H9 (cell line): ENCODE data around the gene CASP10. TPM values are rescaled to one million over a fixed set of nuclear protein-coding genes. Genes with fewer than 3 reads are reported as not detected.
"Not testable (repeated sequence)": the region's sequence is repeated elsewhere in the genome, so short reads cannot be mapped to it uniquely, and the experiment has no call there.

Experiments used
- DNase-seq: peaks from one replicate; pipeline ENCODE4 v3.0.0-alpha.2; 2017
- H2AFZ ChIP-seq: one replicate; pipeline ENCODE4 v1.6.1; 2013; ENCODE audit warnings: mild to moderate bottlenecking, low read length, control low read depth, moderate library complexity
- H2AK5ac ChIP-seq: 2 replicates; pipeline ENCODE4 v1.6.1; 2013; ENCODE audit warnings: low read length, control low read depth, mixed read lengths; ENCODE audit not compliant: insufficient read length
- H2BK120ac ChIP-seq: one replicate; pipeline ENCODE4 v1.6.1; 2013; ENCODE audit warnings: low read depth, mild to moderate bottlenecking, low read length, control low read depth, inconsistent platforms; ENCODE audit not compliant: poor library complexity, severe bottlenecking
- H2BK12ac ChIP-seq: 2 replicates; pipeline ENCODE4 v1.6.1; 2013; ENCODE audit warnings: low read length, control low read depth, mixed read lengths, low read depth; ENCODE audit not compliant: insufficient read length
- H2BK15ac ChIP-seq: 2 replicates; pipeline ENCODE4 v1.6.1; 2013; ENCODE audit warnings: low read depth, low read length, control low read depth
- H2BK20ac ChIP-seq: one replicate; pipeline ENCODE4 v1.6.1; 2013; ENCODE audit warnings: low read depth, mild to moderate bottlenecking, low read length, control low read depth, inconsistent platforms; ENCODE audit not compliant: poor library complexity, severe bottlenecking
- H2BK5ac ChIP-seq: 2 replicates; pipeline ENCODE4 v1.6.1; 2013; ENCODE audit warnings: low read length, control low read depth, mixed read lengths; ENCODE audit not compliant: insufficient read length
- H3K14ac ChIP-seq: 2 replicates; pipeline ENCODE4 v1.6.1; 2013; ENCODE audit warnings: low read length, control low read depth; ENCODE audit not compliant: insufficient read depth
- H3K18ac ChIP-seq: 2 replicates; pipeline ENCODE4 v1.6.1; 2013; ENCODE audit warnings: low read depth, mild to moderate bottlenecking, mixed read lengths, low read length, control low read depth; ENCODE audit not compliant: insufficient read length
- H3K23ac ChIP-seq: 2 replicates; pipeline ENCODE4 v1.6.1; 2013; ENCODE audit warnings: low read length, control low read depth, mixed read lengths, low read depth; ENCODE audit not compliant: insufficient read length
- H3K23me2 ChIP-seq: 2 replicates; pipeline ENCODE4 v1.6.1; 2013; ENCODE audit warnings: low read depth, mild to moderate bottlenecking, mixed read lengths, low read length, control low read depth; ENCODE audit not compliant: insufficient read length, poor library complexity, severe bottlenecking
- H3K27ac ChIP-seq: 2 replicates; pipeline ENCODE4 v1.5.1; 2013; ENCODE audit warnings: low read length, control low read depth, mixed read lengths, low read depth; ENCODE audit not compliant: insufficient read length
- H3K27me3 ChIP-seq: 2 replicates; pipeline ENCODE4 v1.6.1; 2013; ENCODE audit warnings: low read length, control low read depth, inconsistent platforms; ENCODE audit not compliant: insufficient read depth
- H3K4ac ChIP-seq: 2 replicates; pipeline ENCODE4 v1.6.1; 2013; ENCODE audit warnings: low read depth, mild to moderate bottlenecking, control low read depth, inconsistent platforms, low read length, moderate library complexity
- H3K4me1 ChIP-seq: 2 replicates; pipeline ENCODE4 v1.6.1; 2013; ENCODE audit warnings: low read length, control low read depth, inconsistent platforms; ENCODE audit not compliant: insufficient read depth
- H3K4me2 ChIP-seq: 2 replicates; pipeline ENCODE4 v1.6.1; 2013; ENCODE audit warnings: low read length, control low read depth, mixed read lengths; ENCODE audit not compliant: insufficient read length, insufficient read depth
- H3K56ac ChIP-seq: 2 replicates; pipeline ENCODE4 v1.6.1; 2013; ENCODE audit warnings: low read depth, mild to moderate bottlenecking, mixed read lengths, low read length, control low read depth; ENCODE audit not compliant: insufficient read length
- H3K79me1 ChIP-seq: 2 replicates; pipeline ENCODE4 v1.6.1; 2013; ENCODE audit warnings: low read depth, mild to moderate bottlenecking, moderate library complexity, low read length, control low read depth, inconsistent platforms; ENCODE audit not compliant: insufficient read depth, poor library complexity, severe bottlenecking
- H3K79me2 ChIP-seq: 2 replicates; pipeline ENCODE4 v1.6.1; 2013; ENCODE audit warnings: low read length, control low read depth, inconsistent platforms; ENCODE audit not compliant: insufficient read depth
- H3K9ac ChIP-seq: 2 replicates; pipeline ENCODE4 v1.6.1; 2013; ENCODE audit warnings: low read length, control low read depth, mixed read lengths; ENCODE audit not compliant: insufficient read length; ENCODE audit errors: extremely low read depth
- H3K9me3 ChIP-seq: one replicate; pipeline ENCODE4 v1.6.1; 2013; ENCODE audit warnings: low read depth, low read length, inconsistent platforms; ENCODE audit not compliant: control insufficient read depth
- H3T11ph ChIP-seq: one replicate; pipeline ENCODE4 v1.6.1; 2013; ENCODE audit warnings: mild to moderate bottlenecking, low read length, control low read depth, inconsistent platforms
- H4K20me1 ChIP-seq: one replicate; pipeline ENCODE4 v1.6.1; 2013; ENCODE audit not compliant: control insufficient read depth, insufficient read length, insufficient read depth
- H4K5ac ChIP-seq: 2 replicates; pipeline ENCODE4 v1.6.1; 2013; ENCODE audit warnings: low read depth, mild to moderate bottlenecking, mixed read lengths, low read length, control low read depth; ENCODE audit not compliant: insufficient read length
- H4K8ac ChIP-seq: replicated peaks from 2 replicates; pipeline ENCODE4 v1.6.1; 2013; ENCODE audit warnings: low read length, control low read depth, mixed read lengths, low read depth; ENCODE audit not compliant: insufficient read length
- H4K91ac ChIP-seq: 2 replicates; pipeline ENCODE4 v1.6.1; 2013; ENCODE audit warnings: low read depth, mild to moderate bottlenecking, moderate library complexity, mixed read lengths, low read length, control low read depth; ENCODE audit not compliant: insufficient read length
- H3K27ac Mint-ChIP-seq, 3 experiments: 2 replicates in 2 of 3; 3 replicates in 1 of 3; pipeline ENCODE4 v1.8.0; 2020 to 2021; ENCODE audit warnings: mixed read lengths in 3 of 3, mild to moderate bottlenecking in 1 of 3, moderate library complexity in 1 of 3
- H3K27me3 Mint-ChIP-seq: 2 replicates; pipeline ENCODE4 v1.8.0; 2021; ENCODE audit warnings: low read depth, mild to moderate bottlenecking, moderate library complexity, mixed read lengths
- H3K36me3 Mint-ChIP-seq, 3 experiments: 2 replicates in 2 of 3; 3 replicates in 1 of 3; pipeline ENCODE4 v1.8.0; 2020 to 2021; ENCODE audit warnings: low read depth in 3 of 3, mixed read lengths in 3 of 3; ENCODE audit not compliant: insufficient read depth in 1 of 3
- H3K4me1 Mint-ChIP-seq, 2 experiments: 2 replicates each; pipeline ENCODE4 v1.8.0; 2020; ENCODE audit warnings: mixed read lengths in 2 of 2
- H3K4me3 Mint-ChIP-seq, 2 experiments: 2 replicates in 1 of 2; 3 replicates in 1 of 2; pipeline ENCODE4 v1.8.0; 2020 to 2021; ENCODE audit warnings: mild to moderate bottlenecking in 2 of 2, mixed read lengths in 2 of 2, moderate library complexity in 1 of 2
- H3K9me3 Mint-ChIP-seq, 2 experiments: 2 replicates in 1 of 2; 3 replicates in 1 of 2; pipeline ENCODE4 v1.8.0; 2020; ENCODE audit warnings: mild to moderate bottlenecking in 2 of 2, mixed read lengths in 2 of 2, moderate library complexity in 1 of 2
- WGBS: extraction: QIAGEN DNeasy Blood & Tissue Kit; methylation state at CpG from one replicate; pipeline ENCODE4 v1.1.7; 2013; ENCODE audit warnings: missing lambda C conversion rate, low lambda C conversion rate, mixed read lengths; ENCODE audit not compliant: insufficient read length; ENCODE audit errors: extremely low coverage; 5-methylcytosine and 5-hydroxymethylcytosine counted together
- total RNA-seq: library from RNA; stranded (reverse); gene quantifications from 2 replicates; pipeline ENCODE4 v1.2.1, GENCODE V29; 2021
- TF ChIP-seq, protein P1 (sequence below): fragments of 200-600 bp; sonication (generic); conservative IDR thresholded peaks from 3 replicates; pipeline ENCODE4 v1.8.0; 2021; ENCODE audit warnings: antibody characterized with exemption, mild to moderate bottlenecking

CASP10 gene
- total RNA-seq, 1 experiment from 2014 or later: 2.7 TPM

GRCh38 chr2:201167546-201167945 is 15.4 kb upstream of the CASP10 start:
- TF ChIP-seq, protein P1, sequence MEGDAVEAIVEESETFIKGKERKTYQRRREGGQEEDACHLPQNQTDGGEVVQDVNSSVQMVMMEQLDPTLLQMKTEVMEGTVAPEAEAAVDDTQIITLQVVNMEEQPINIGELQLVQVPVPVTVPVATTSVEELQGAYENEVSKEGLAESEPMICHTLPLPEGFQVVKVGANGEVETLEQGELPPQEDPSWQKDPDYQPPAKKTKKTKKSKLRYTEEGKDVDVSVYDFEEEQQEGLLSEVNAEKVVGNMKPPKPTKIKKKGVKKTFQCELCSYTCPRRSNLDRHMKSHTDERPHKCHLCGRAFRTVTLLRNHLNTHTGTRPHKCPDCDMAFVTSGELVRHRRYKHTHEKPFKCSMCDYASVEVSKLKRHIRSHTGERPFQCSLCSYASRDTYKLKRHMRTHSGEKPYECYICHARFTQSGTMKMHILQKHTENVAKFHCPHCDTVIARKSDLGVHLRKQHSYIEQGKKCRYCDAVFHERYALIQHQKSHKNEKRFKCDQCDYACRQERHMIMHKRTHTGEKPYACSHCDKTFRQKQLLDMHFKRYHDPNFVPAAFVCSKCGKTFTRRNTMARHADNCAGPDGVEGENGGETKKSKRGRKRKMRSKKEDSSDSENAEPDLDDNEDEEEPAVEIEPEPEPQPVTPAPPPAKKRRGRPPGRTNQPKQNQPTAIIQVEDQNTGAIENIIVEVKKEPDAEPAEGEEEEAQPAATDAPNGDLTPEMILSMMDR: no peak
- no peak overlapping the region for H3K27ac Mint-ChIP-seq
- Histone ChIP-seq H3K9ac (no peak overlapping the region), H2BK12ac (no peak overlapping the region), H3K79me1 (no peaks in the 10 kb centered on the region), H3K4me2 (no peak overlapping the region), H3K27me3 (no peaks in the 10 kb centered on the region), H4K20me1 (no peaks in the 10 kb centered on the region), H2AFZ (no peak overlapping the region), H3K27ac (no peak overlapping the region), H3K23me2 (no peaks in the 10 kb centered on the region), H4K5ac (no peak overlapping the region), H3K14ac (no peak overlapping the region), H3K23ac (no peak overlapping the region), H4K91ac (no peak overlapping the region), H2AK5ac (no peak overlapping the region), H3T11ph (no peak overlapping the region), H4K8ac (no peak overlapping the region), H3K18ac (no peak overlapping the region), H3K79me2 (no peaks in the 10 kb centered on the region), H3K4ac (no peak overlapping the region), H2BK5ac (no peak overlapping the region), H2BK15ac (no peak overlapping the region), H2BK120ac (no peak overlapping the region), H3K4me1 (no peaks in the 10 kb centered on the region), H2BK20ac (no peak overlapping the region), H3K56ac (no peak overlapping the region), H3K9me3 (no peaks in the 10 kb centered on the region)
- no peak for DNase-seq
- peaks cover 0 to 15% (median 4%) of the 10 kb centered on the region in 3 experiments; a peak in 3 of 7 replicates for H3K36me3 Mint-ChIP-seq
- WGBS: no CpG with 5 or more reads among the region's 3 CpGs
- H3K27me3 Mint-ChIP-seq: no peaks in the 10 kb centered on the region
- H3K9me3 Mint-ChIP-seq: peaks cover 3 to 22% of the 10 kb centered on the region in 2 experiments; a peak in 3 of 5 replicates
- H3K4me1 Mint-ChIP-seq: no peaks in the 10 kb centered on the region
- H3K4me3 Mint-ChIP-seq: no peak overlapping the region

GRCh38 chr2:201168496-201168895 is 14.4 kb upstream of the CASP10 start:
- not testable (repeated sequence) for H3K27ac Mint-ChIP-seq, H4K8ac ChIP-seq, H3K4me1 Mint-ChIP-seq

More at GRCh38 chr2:201168496-201168895, 14.4 kb upstream of the CASP10 start:
- not testable (repeated sequence) for H4K91ac ChIP-seq, H3K4ac ChIP-seq, H3K4me3 Mint-ChIP-seq, H3K4me2 ChIP-seq, DNase-seq, H3K56ac ChIP-seq, H2BK5ac ChIP-seq, H3K9me3 ChIP-seq, H3K23me2 ChIP-seq, H3K9ac ChIP-seq, H3K27me3 Mint-ChIP-seq, H2BK120ac ChIP-seq, H2BK12ac ChIP-seq, H3K27me3 ChIP-seq, H4K5ac ChIP-seq, H3K79me1 ChIP-seq, H3K23ac ChIP-seq, H2BK20ac ChIP-seq, H3K14ac ChIP-seq, H3K18ac ChIP-seq, H3K27ac ChIP-seq, H2AK5ac ChIP-seq, H3K79me2 ChIP-seq, H2AFZ ChIP-seq, H3T11ph ChIP-seq, H4K20me1 ChIP-seq, H2BK15ac ChIP-seq, H3K4me1 ChIP-seq
- peaks cover 0 to 15% (median 4%) of the 10 kb centered on the region in 3 experiments; a peak in 3 of 7 replicates for H3K36me3 Mint-ChIP-seq
- WGBS: no CpG with 5 or more reads among the region's 1 CpG
- peaks cover 3 to 22% of the 10 kb centered on the region in 2 experiments; a peak in 3 of 5 replicates for H3K9me3 Mint-ChIP-seq
